A549 (cell line): Measurements from ENCODE around the gene LIPH.
A peak's percentile ranks its signal among the peaks of the same experiment; 100 is the strongest.

ENCODE experiments used
- BHLHE40 ChIP-seq: IDR thresholded peaks from 2 replicates; pipeline ENCODE4 v1.6.1; 2012; ENCODE audit warnings: low read depth, low read length, inconsistent platforms
- CEBPB ChIP-seq, 2 experiments: fragments of >200 bp in 1 of 2; sonication (Bioruptor Twin) in 1 of 2; formaldehyde crosslinking in 1 of 2; IDR thresholded peaks; 2 replicates each; pipeline ENCODE4 v1.6.1; 2012 to 2016
- KDM5A ChIP-seq: fragments of 200-600 bp; sonication (generic); IDR thresholded peaks from 2 replicates; pipeline ENCODE4 v1.6.1; 2016; ENCODE audit warnings: antibody characterized with exemption, mild to moderate bottlenecking
- MAX ChIP-seq: IDR thresholded peaks from 2 replicates; pipeline ENCODE4 v1.6.1; 2012
- MYC ChIP-seq: IDR thresholded peaks from 2 replicates; pipeline ENCODE4 v1.6.1; 2012; ENCODE audit warnings: mild to moderate bottlenecking, inconsistent platforms, low read length, improper control_type of control experiment, borderline replicate concordance
- PHF8 ChIP-seq: fragments of 200-600 bp; sonication (generic); IDR thresholded peaks from 2 replicates; pipeline ENCODE4 v1.6.1; 2016; ENCODE audit warnings: low read depth, mild to moderate bottlenecking, antibody characterized with exemption, moderate library complexity, borderline replicate concordance
- POLR2A ChIP-seq: IDR thresholded peaks from 2 replicates; pipeline ENCODE4 v1.6.1; 2012; ENCODE audit warnings: mild to moderate bottlenecking, low read length
- RAD21 ChIP-seq, 2 experiments: fragments of >200 bp in 1 of 2; sonication (Bioruptor Twin) in 1 of 2; formaldehyde crosslinking in 1 of 2; IDR thresholded peaks in 1 of 2; conservative IDR thresholded peaks in 1 of 2; 2 replicates in 1 of 2; 3 replicates in 1 of 2; pipeline ENCODE4 v1.6.1; 2012 to 2018; ENCODE audit warnings: inconsistent platforms in 1 of 2
- RCOR1 ChIP-seq: fragments of 150-350 bp; IDR thresholded peaks from 2 replicates; pipeline ENCODE4 v1.6.1; 2014; ENCODE audit warnings: antibody characterized with exemption, low read length, low read depth
- RNF2 ChIP-seq: fragments of 200-600 bp; sonication (generic); IDR thresholded peaks from 2 replicates; pipeline ENCODE4 v1.6.1; 2016; ENCODE audit warnings: low read depth, mild to moderate bottlenecking, antibody characterized with exemption, moderate library complexity, borderline replicate concordance
- SMC3 ChIP-seq: fragments of >200 bp; sonication (Bioruptor Twin); formaldehyde crosslinking; IDR thresholded peaks from 3 replicates; pipeline ENCODE4 v1.6.1; 2018; ENCODE audit warnings: inconsistent platforms
- ZFP36 ChIP-seq: fragments of 450-650 bp; IDR thresholded peaks from 2 replicates; pipeline ENCODE4 v1.6.1; 2014; ENCODE audit warnings: borderline replicate concordance; ENCODE audit not compliant: partially characterized antibody
- TF ChIP-seq, protein P1 (sequence below): fragments of >200 bp; sonication (Bioruptor Twin); formaldehyde crosslinking; IDR thresholded peaks from 3 replicates; pipeline ENCODE4 v1.5.1; 2016

DNA sequence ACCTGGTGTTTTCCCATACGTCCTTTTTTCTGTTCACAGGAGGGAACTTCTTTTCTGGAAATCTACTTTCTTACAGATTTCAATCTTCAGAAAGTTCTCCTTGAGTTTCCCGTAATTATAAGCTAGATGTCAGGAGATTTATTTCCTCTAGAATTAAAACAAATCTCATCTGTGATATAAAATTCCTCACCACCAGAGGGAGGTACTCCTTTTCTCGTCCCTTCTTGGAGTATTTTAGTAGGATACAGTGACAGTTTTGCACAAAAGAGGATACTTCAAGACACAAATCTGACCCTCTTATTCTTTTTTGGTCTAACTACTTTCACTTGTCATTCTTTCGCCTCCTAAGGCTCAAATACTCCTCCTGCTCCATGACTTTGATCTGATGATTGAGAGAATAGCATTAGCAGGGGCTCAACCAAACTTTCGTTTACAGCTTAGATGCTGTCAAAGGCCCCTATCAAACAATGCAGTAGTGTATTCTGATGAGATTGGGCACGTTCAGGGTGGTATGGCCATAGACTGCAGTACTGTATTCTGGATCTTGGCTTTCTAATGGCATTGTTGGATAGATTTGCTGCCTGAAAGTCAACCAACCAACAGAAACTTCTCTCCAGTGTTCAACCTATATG, 91.6 kb downstream of the LIPH start:
- TF ChIP-seq, protein P1, sequence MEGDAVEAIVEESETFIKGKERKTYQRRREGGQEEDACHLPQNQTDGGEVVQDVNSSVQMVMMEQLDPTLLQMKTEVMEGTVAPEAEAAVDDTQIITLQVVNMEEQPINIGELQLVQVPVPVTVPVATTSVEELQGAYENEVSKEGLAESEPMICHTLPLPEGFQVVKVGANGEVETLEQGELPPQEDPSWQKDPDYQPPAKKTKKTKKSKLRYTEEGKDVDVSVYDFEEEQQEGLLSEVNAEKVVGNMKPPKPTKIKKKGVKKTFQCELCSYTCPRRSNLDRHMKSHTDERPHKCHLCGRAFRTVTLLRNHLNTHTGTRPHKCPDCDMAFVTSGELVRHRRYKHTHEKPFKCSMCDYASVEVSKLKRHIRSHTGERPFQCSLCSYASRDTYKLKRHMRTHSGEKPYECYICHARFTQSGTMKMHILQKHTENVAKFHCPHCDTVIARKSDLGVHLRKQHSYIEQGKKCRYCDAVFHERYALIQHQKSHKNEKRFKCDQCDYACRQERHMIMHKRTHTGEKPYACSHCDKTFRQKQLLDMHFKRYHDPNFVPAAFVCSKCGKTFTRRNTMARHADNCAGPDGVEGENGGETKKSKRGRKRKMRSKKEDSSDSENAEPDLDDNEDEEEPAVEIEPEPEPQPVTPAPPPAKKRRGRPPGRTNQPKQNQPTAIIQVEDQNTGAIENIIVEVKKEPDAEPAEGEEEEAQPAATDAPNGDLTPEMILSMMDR: peak; percentile 50
- no peak for TF ChIP-seq POLR2A
- no peak for TF ChIP-seq KDM5A
- TF ChIP-seq PHF8: no peak
- no peak for TF ChIP-seq RNF2
- no peak for TF ChIP-seq BHLHE40
- no peak for TF ChIP-seq CEBPB (IDR thresholded peaks at IDR 0.05)
- TF ChIP-seq SMC3: peak; percentile 55; the same call in 2 of the 3 replicates
- no peak for TF ChIP-seq ZFP36
- TF ChIP-seq MYC: no peak
- no peak for TF ChIP-seq MAX
- TF ChIP-seq RCOR1: no peak
- peak; percentile 52 to 53; a peak in 4 of 5 replicates for TF ChIP-seq RAD21 (conservative IDR thresholded peaks at IDR 0.05 in 1 of 2, IDR thresholded peaks at IDR 0.05 in 1 of 2)
